H9 (cell line): ENCODE data around the gene ZNF423. TPM values are rescaled to one million over a fixed set of nuclear protein-coding genes. Genes with fewer than 3 reads are reported as not detected.

ENCODE experiments used
- DNase-seq: peaks from one replicate; pipeline ENCODE4 v3.0.0-alpha.2; 2017
- H2AFZ ChIP-seq: one replicate; pipeline ENCODE4 v1.6.1; 2013; ENCODE audit warnings: mild to moderate bottlenecking, low read length, control low read depth, moderate library complexity
- H2AK5ac ChIP-seq: 2 replicates; pipeline ENCODE4 v1.6.1; 2013; ENCODE audit warnings: low read length, control low read depth, mixed read lengths; ENCODE audit not compliant: insufficient read length
- H2BK120ac ChIP-seq: one replicate; pipeline ENCODE4 v1.6.1; 2013; ENCODE audit warnings: low read depth, mild to moderate bottlenecking, low read length, control low read depth, inconsistent platforms; ENCODE audit not compliant: poor library complexity, severe bottlenecking
- H2BK12ac ChIP-seq: 2 replicates; pipeline ENCODE4 v1.6.1; 2013; ENCODE audit warnings: low read length, control low read depth, mixed read lengths, low read depth; ENCODE audit not compliant: insufficient read length
- H2BK15ac ChIP-seq: 2 replicates; pipeline ENCODE4 v1.6.1; 2013; ENCODE audit warnings: low read depth, low read length, control low read depth
- H2BK20ac ChIP-seq: one replicate; pipeline ENCODE4 v1.6.1; 2013; ENCODE audit warnings: low read depth, mild to moderate bottlenecking, low read length, control low read depth, inconsistent platforms; ENCODE audit not compliant: poor library complexity, severe bottlenecking
- H2BK5ac ChIP-seq: 2 replicates; pipeline ENCODE4 v1.6.1; 2013; ENCODE audit warnings: low read length, control low read depth, mixed read lengths; ENCODE audit not compliant: insufficient read length
- H3K14ac ChIP-seq: 2 replicates; pipeline ENCODE4 v1.6.1; 2013; ENCODE audit warnings: low read length, control low read depth; ENCODE audit not compliant: insufficient read depth
- H3K18ac ChIP-seq: 2 replicates; pipeline ENCODE4 v1.6.1; 2013; ENCODE audit warnings: low read depth, mild to moderate bottlenecking, mixed read lengths, low read length, control low read depth; ENCODE audit not compliant: insufficient read length
- H3K23ac ChIP-seq: 2 replicates; pipeline ENCODE4 v1.6.1; 2013; ENCODE audit warnings: low read length, control low read depth, mixed read lengths, low read depth; ENCODE audit not compliant: insufficient read length
- H3K23me2 ChIP-seq: 2 replicates; pipeline ENCODE4 v1.6.1; 2013; ENCODE audit warnings: low read depth, mild to moderate bottlenecking, mixed read lengths, low read length, control low read depth; ENCODE audit not compliant: insufficient read length, poor library complexity, severe bottlenecking
- H3K27ac ChIP-seq: 2 replicates; pipeline ENCODE4 v1.5.1; 2013; ENCODE audit warnings: low read length, control low read depth, mixed read lengths, low read depth; ENCODE audit not compliant: insufficient read length
- H3K27me3 ChIP-seq: 2 replicates; pipeline ENCODE4 v1.6.1; 2013; ENCODE audit warnings: low read length, control low read depth, inconsistent platforms; ENCODE audit not compliant: insufficient read depth
- H3K4ac ChIP-seq: 2 replicates; pipeline ENCODE4 v1.6.1; 2013; ENCODE audit warnings: low read depth, mild to moderate bottlenecking, control low read depth, inconsistent platforms, low read length, moderate library complexity
- H3K4me1 ChIP-seq: 2 replicates; pipeline ENCODE4 v1.6.1; 2013; ENCODE audit warnings: low read length, control low read depth, inconsistent platforms; ENCODE audit not compliant: insufficient read depth
- H3K4me2 ChIP-seq: 2 replicates; pipeline ENCODE4 v1.6.1; 2013; ENCODE audit warnings: low read length, control low read depth, mixed read lengths; ENCODE audit not compliant: insufficient read length, insufficient read depth
- H3K56ac ChIP-seq: 2 replicates; pipeline ENCODE4 v1.6.1; 2013; ENCODE audit warnings: low read depth, mild to moderate bottlenecking, mixed read lengths, low read length, control low read depth; ENCODE audit not compliant: insufficient read length
- H3K79me1 ChIP-seq: 2 replicates; pipeline ENCODE4 v1.6.1; 2013; ENCODE audit warnings: low read depth, mild to moderate bottlenecking, moderate library complexity, low read length, control low read depth, inconsistent platforms; ENCODE audit not compliant: insufficient read depth, poor library complexity, severe bottlenecking
- H3K79me2 ChIP-seq: 2 replicates; pipeline ENCODE4 v1.6.1; 2013; ENCODE audit warnings: low read length, control low read depth, inconsistent platforms; ENCODE audit not compliant: insufficient read depth
- H3K9ac ChIP-seq: 2 replicates; pipeline ENCODE4 v1.6.1; 2013; ENCODE audit warnings: low read length, control low read depth, mixed read lengths; ENCODE audit not compliant: insufficient read length; ENCODE audit errors: extremely low read depth
- H3K9me3 ChIP-seq: one replicate; pipeline ENCODE4 v1.6.1; 2013; ENCODE audit warnings: low read depth, low read length, inconsistent platforms; ENCODE audit not compliant: control insufficient read depth
- H3T11ph ChIP-seq: one replicate; pipeline ENCODE4 v1.6.1; 2013; ENCODE audit warnings: mild to moderate bottlenecking, low read length, control low read depth, inconsistent platforms
- H4K20me1 ChIP-seq: one replicate; pipeline ENCODE4 v1.6.1; 2013; ENCODE audit not compliant: control insufficient read depth, insufficient read length, insufficient read depth
- H4K5ac ChIP-seq: 2 replicates; pipeline ENCODE4 v1.6.1; 2013; ENCODE audit warnings: low read depth, mild to moderate bottlenecking, mixed read lengths, low read length, control low read depth; ENCODE audit not compliant: insufficient read length
- H4K8ac ChIP-seq: replicated peaks from 2 replicates; pipeline ENCODE4 v1.6.1; 2013; ENCODE audit warnings: low read length, control low read depth, mixed read lengths, low read depth; ENCODE audit not compliant: insufficient read length
- H4K91ac ChIP-seq: 2 replicates; pipeline ENCODE4 v1.6.1; 2013; ENCODE audit warnings: low read depth, mild to moderate bottlenecking, moderate library complexity, mixed read lengths, low read length, control low read depth; ENCODE audit not compliant: insufficient read length
- H3K27ac Mint-ChIP-seq, 3 experiments: 2 replicates in 2 of 3; 3 replicates in 1 of 3; pipeline ENCODE4 v1.8.0; 2020 to 2021; ENCODE audit warnings: mixed read lengths in 3 of 3, mild to moderate bottlenecking in 1 of 3, moderate library complexity in 1 of 3
- H3K27me3 Mint-ChIP-seq: 2 replicates; pipeline ENCODE4 v1.8.0; 2021; ENCODE audit warnings: low read depth, mild to moderate bottlenecking, moderate library complexity, mixed read lengths
- H3K36me3 Mint-ChIP-seq, 3 experiments: 2 replicates in 2 of 3; 3 replicates in 1 of 3; pipeline ENCODE4 v1.8.0; 2020 to 2021; ENCODE audit warnings: low read depth in 3 of 3, mixed read lengths in 3 of 3; ENCODE audit not compliant: insufficient read depth in 1 of 3
- H3K4me1 Mint-ChIP-seq, 2 experiments: 2 replicates each; pipeline ENCODE4 v1.8.0; 2020; ENCODE audit warnings: mixed read lengths in 2 of 2
- H3K4me3 Mint-ChIP-seq, 2 experiments: 2 replicates in 1 of 2; 3 replicates in 1 of 2; pipeline ENCODE4 v1.8.0; 2020 to 2021; ENCODE audit warnings: mild to moderate bottlenecking in 2 of 2, mixed read lengths in 2 of 2, moderate library complexity in 1 of 2
- H3K9me3 Mint-ChIP-seq, 2 experiments: 2 replicates in 1 of 2; 3 replicates in 1 of 2; pipeline ENCODE4 v1.8.0; 2020; ENCODE audit warnings: mild to moderate bottlenecking in 2 of 2, mixed read lengths in 2 of 2, moderate library complexity in 1 of 2
- CTCF ChIP-seq: fragments of 200-600 bp; sonication (generic); conservative IDR thresholded peaks from 3 replicates; pipeline ENCODE4 v1.8.0; 2021; ENCODE audit warnings: antibody characterized with exemption, mild to moderate bottlenecking
- WGBS: extraction: QIAGEN DNeasy Blood & Tissue Kit; methylation state at CpG from one replicate; pipeline ENCODE4 v1.1.7; 2013; ENCODE audit warnings: missing lambda C conversion rate, low lambda C conversion rate, mixed read lengths; ENCODE audit not compliant: insufficient read length; ENCODE audit errors: extremely low coverage; 5-methylcytosine and 5-hydroxymethylcytosine counted together
- total RNA-seq: library from RNA; stranded (reverse); gene quantifications from 2 replicates; pipeline ENCODE4 v1.2.1, GENCODE V29; 2021

ZNF423 gene
- total RNA-seq, 1 experiment from 2014 or later = 51.5 TPM

DNA sequence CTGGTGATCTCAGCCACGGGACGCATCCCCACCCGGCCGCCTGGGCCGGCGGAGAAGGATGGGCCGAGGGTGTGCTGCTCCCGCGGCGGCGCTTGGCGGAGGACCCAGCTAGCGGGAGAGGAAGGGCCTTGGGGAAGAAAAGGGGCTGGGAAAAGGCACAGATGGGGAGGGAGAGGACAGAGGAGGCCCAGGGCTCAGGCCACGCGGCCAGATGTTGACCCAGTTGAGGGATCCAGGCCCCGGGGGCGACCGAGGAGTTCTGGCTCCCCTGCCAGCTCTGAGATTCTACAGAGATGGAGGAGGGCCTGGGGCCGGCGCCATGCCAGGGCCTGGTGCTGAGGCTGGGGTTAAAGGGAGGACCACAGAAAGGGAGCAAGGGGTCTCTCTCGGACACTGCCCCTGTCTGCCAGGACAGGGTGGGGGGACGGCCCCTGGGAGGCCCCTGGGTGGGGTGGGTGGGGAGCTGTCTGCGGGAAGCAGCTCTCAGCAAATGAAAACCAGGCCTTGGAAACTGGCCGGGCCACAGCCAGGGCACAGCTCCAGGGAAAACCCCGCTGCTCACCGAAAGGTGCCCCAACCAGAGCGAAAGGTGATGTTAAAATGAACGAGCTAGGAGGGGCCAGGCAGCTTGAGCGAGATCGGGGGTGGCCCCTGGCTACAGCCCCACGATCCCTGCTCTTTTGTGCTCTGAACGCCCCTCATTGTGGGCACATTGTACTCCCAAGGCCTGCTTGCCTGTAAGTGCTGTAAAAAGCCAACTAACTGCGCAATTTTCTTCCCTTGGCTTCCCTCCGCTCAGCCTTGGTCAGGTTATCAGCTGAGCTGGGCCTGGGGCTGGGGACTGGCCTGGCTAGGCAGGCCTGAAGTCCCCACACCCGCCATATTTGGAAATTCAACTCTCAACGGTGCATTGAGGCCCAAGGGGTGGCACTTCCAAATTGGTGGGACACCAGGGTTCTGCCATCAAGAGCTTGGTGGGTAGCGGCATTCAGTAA lies 191.4 kb downstream of the ZNF423 start:
- no CpG with 5 or more reads among the region's 37 CpGs for WGBS
- peak overlapping the region in 1 of 3 experiments; percentile 96; a peak in 1 of 7 replicates for H3K27ac Mint-ChIP-seq

More for the DNA sequence above, 191.4 kb downstream of the ZNF423 start:
- no peaks in the 10 kb centered on the region for H3K9me3 Mint-ChIP-seq
- H3K14ac ChIP-seq = 0 out of 2 replicates have a peak overlapping the region, but pooled peaks have one; percentile 48
- H3K4me3 Mint-ChIP-seq = no peak overlapping the region
- no peak overlapping the region for H4K8ac ChIP-seq
- no peaks in the 10 kb centered on the region for H3K36me3 Mint-ChIP-seq
- H4K91ac ChIP-seq = no peak overlapping the region
- no peaks in the 10 kb centered on the region for H3K79me2 ChIP-seq
- no peak overlapping the region for H3K56ac ChIP-seq
- H3K27me3 ChIP-seq = no peaks in the 10 kb centered on the region
- no peak for TF ChIP-seq CTCF
- no peak overlapping the region for H2BK120ac ChIP-seq
- no peak overlapping the region for H2BK12ac ChIP-seq
- H3K23ac ChIP-seq = no peak overlapping the region
- no peak overlapping the region for H2AFZ ChIP-seq
- H3K9me3 ChIP-seq = no peaks in the 10 kb centered on the region
- H2AK5ac ChIP-seq = no peak overlapping the region
- H3K9ac ChIP-seq = no peak overlapping the region
- no peak overlapping the region for H2BK5ac ChIP-seq
- no peaks in the 10 kb centered on the region for H3K23me2 ChIP-seq
- H3K4ac ChIP-seq = no peak overlapping the region
- no peak overlapping the region for H2BK15ac ChIP-seq
- H4K5ac ChIP-seq = no peak overlapping the region
- peaks cover 2% of the 10 kb centered on the region; the same call in 1 of the 2 replicates for H3K4me1 ChIP-seq
- DNase-seq = no peak
- no peak overlapping the region for H3T11ph ChIP-seq
- H3K79me1 ChIP-seq = no peaks in the 10 kb centered on the region
- H3K4me2 ChIP-seq = no peak overlapping the region
- H3K27me3 Mint-ChIP-seq = no peaks in the 10 kb centered on the region; the same call in 1 of the 2 replicates
- H3K27ac ChIP-seq = no peak overlapping the region
- H4K20me1 ChIP-seq = peaks cover 4% of the 10 kb centered on the region
- peaks cover 25 to 41% of the 10 kb centered on the region in 2 experiments for H3K4me1 Mint-ChIP-seq
- no peak overlapping the region for H2BK20ac ChIP-seq
- peak overlapping the region; percentile 2 for H3K18ac ChIP-seq
